ENCODE data around the gene GABRB2.
"Not testable (repeated sequence)": the region's sequence is repeated elsewhere in the genome, so short reads cannot be mapped to it uniquely, and the experiment has no call there.

The GABRB2 gene

GRCh38 chr5:161305601-161306000 is 240.9 kb downstream of the GABRB2 start:
- no peak for DNase-seq (ENCODE audit: low read depth in 2 of 2, low spot score in 1 of 2)

GRCh38 chr5:161302559-161302958 is 244.0 kb downstream of the GABRB2 start:
- DNase-seq (ENCODE audit: low read depth in 2 of 2, low spot score in 1 of 2), result no peak

GRCh38 chr5:161301586-161301985 is 244.9 kb downstream of the GABRB2 start:
- no peak for DNase-seq (ENCODE audit: low read depth in 2 of 2, low spot score in 1 of 2)

- no peak for DNase-seq (ENCODE audit: low read depth in 2 of 2, low spot score in 1 of 2)
These were observed 247.5 kb downstream of the GABRB2 start for GRCh38 chr5:161299053-161299452.

GRCh38 chr5:161297388-161297787 is 249.1 kb downstream of the GABRB2 start:
- DNase-seq (ENCODE audit: low read depth in 2 of 2, low spot score in 1 of 2), result not testable (repeated sequence)

GRCh38 chr5:161295721-161296250 is 250.7 kb downstream of the GABRB2 start:
- no peak for DNase-seq (ENCODE audit: low read depth in 2 of 2, low spot score in 1 of 2)

GRCh38 chr5:161288071-161288470 is 258.5 kb downstream of the GABRB2 start:
- no peak for DNase-seq (ENCODE audit: low read depth in 2 of 2, low spot score in 1 of 2)

- no peak for DNase-seq (ENCODE audit: low read depth in 2 of 2, low spot score in 1 of 2)
These were observed 259.1 kb downstream of the GABRB2 start for GRCh38 chr5:161287436-161287835.

GRCh38 chr5:161286066-161286655 is 260.4 kb downstream of the GABRB2 start:
- no peak for DNase-seq (ENCODE audit: low read depth in 2 of 2, low spot score in 1 of 2)

- no peak for DNase-seq (ENCODE audit: low read depth in 2 of 2, low spot score in 1 of 2)
These were observed 262.1 kb downstream of the GABRB2 start for GRCh38 chr5:161284445-161284844.

- DNase-seq (ENCODE audit: low read depth in 2 of 2, low spot score in 1 of 2), result no peak
These were observed 263.2 kb downstream of the GABRB2 start for GRCh38 chr5:161283296-161283695.

- no peak for DNase-seq (ENCODE audit: low read depth in 2 of 2, low spot score in 1 of 2)
These were observed 267.5 kb downstream of the GABRB2 start for GRCh38 chr5:161278739-161279660.

- no peak for DNase-seq (ENCODE audit: low read depth in 2 of 2, low spot score in 1 of 2)
These were observed 269.5 kb downstream of the GABRB2 start for GRCh38 chr5:161277011-161277410.

GRCh38 chr5:161274951-161275350 is 271.6 kb downstream of the GABRB2 start:
- no peak for DNase-seq (ENCODE audit: low read depth in 2 of 2, low spot score in 1 of 2)

GRCh38 chr5:161273410-161273809 is 273.1 kb downstream of the GABRB2 start:
- DNase-seq (ENCODE audit: low read depth in 2 of 2, low spot score in 1 of 2), result no peak

GRCh38 chr5:161271816-161272215 is 274.7 kb downstream of the GABRB2 start:
- DNase-seq (ENCODE audit: low read depth in 2 of 2, low spot score in 1 of 2), result no peak

- no peak for DNase-seq (ENCODE audit: low read depth in 2 of 2, low spot score in 1 of 2)
These were observed 277.4 kb downstream of the GABRB2 start for GRCh38 chr5:161269125-161269524.

- DNase-seq (ENCODE audit: low read depth in 2 of 2, low spot score in 1 of 2), result no peak
These were observed 279.6 kb downstream of the GABRB2 start for GRCh38 chr5:161266954-161267353.

GRCh38 chr5:161265006-161265405 is 281.5 kb downstream of the GABRB2 start:
- no peak for DNase-seq (ENCODE audit: low read depth in 2 of 2, low spot score in 1 of 2)

- DNase-seq (ENCODE audit: low read depth in 2 of 2, low spot score in 1 of 2), result no peak
These were observed 283.3 kb downstream of the GABRB2 start for GRCh38 chr5:161263191-161263590.

GRCh38 chr5:161261668-161262323 is 284.7 kb downstream of the GABRB2 start:
- no peak for DNase-seq (ENCODE audit: low read depth in 2 of 2, low spot score in 1 of 2)

- DNase-seq (ENCODE audit: low read depth in 2 of 2, low spot score in 1 of 2), result no peak
These were observed 288.1 kb downstream of the GABRB2 start for GRCh38 chr5:161258438-161258837.
